ENCODE measurements around the gene ANKRD26. TPM values are rescaled to one million over a fixed set of nuclear protein-coding genes. Genes with fewer than 3 reads are reported as not detected.

The ANKRD26 gene
- 10 to 100 TPM in 7 of 10 donors, 1 to 10 TPM in 3; 8.2 to 12.2 (median 10.8) TPM for total RNA-seq
- polyA plus RNA-seq = 10 to 100 TPM in 1 of 2 donors, 1 to 10 TPM in 1; 1.9 to 10.3 TPM
- long read RNA-seq, donor 1, partial matches to known transcripts = 11 of 16 reads
- long read RNA-seq, donor 1, other reads (novel, unspliced or antisense) = 5 of 16 reads
- long read RNA-seq, donor 2, partial matches to known transcripts = 15 of 24 reads
- long read RNA-seq, donor 2, other reads (novel, unspliced or antisense) = 9 of 24 reads
- long read RNA-seq, donor 3, partial matches to known transcripts = 7 of 7 reads
- long read RNA-seq, donor 3, other reads (novel, unspliced or antisense) = 0 of 7 reads

GRCh38 chr10:27099916-27100812 is at the start of gene ANKRD26:
TSS of gene ANKRD26 (minus strand) at chr10:27100494. CDS start at chr10:27100326, 168 bp downstream.
- H3K27ac ChIP-seq = peak within 1 kb of the TSS; percentile 85 to 96 (median 92)
- peak in 3 of 9 donors; percentile 18 to 26 (median 24) for TF ChIP-seq CTCF (IDR thresholded peaks at IDR 0.05)
- peak within 1 kb of the TSS; percentile 72 to 87 (median 76) for H3K4me3 ChIP-seq
- DNase-seq = peak; percentile 97 to 99
- intact Hi-C loops (cut with DNase I) = loop anchor here in 2 of 10 donors (5.0 kb wide), 1 partner anchor 57 kb away; the partner anchor contains the start of gene MASTL (in 2 of the 2)
- 0% methylated on average over 65 of the region's 65 CpGs for WGBS, 2 donors
- no peaks in the 10 kb centered on the region for H3K27me3 ChIP-seq
- H3K9me3 ChIP-seq = no peaks in the 10 kb centered on the region
- peaks cover 3 to 22% (median 15%) of the 10 kb centered on the region in 9 donors for H3K4me1 ChIP-seq
- peak; percentile 94 to 98 (median 96) for ATAC-seq
- peaks cover 0 to 8% (median 0%) of the 10 kb centered on the region in 9 donors for H3K36me3 ChIP-seq

GRCh38 chr10:27147701-27148100 is 47.4 kb upstream of the ANKRD26 start:
- Histone ChIP-seq H3K4me3 (no peak overlapping the region), H3K27ac (peak overlapping the region in 1 of 10 donors; percentile 4), H3K9me3 (no peaks in the 10 kb centered on the region), H3K4me1 (peaks cover 2 to 46% (median 25%) of the 10 kb centered on the region in 9 donors), H3K36me3 (peaks cover 0 to 77% (median 36%) of the 10 kb centered on the region in 9 donors), H3K27me3 (no peaks in the 10 kb centered on the region)
- intact Hi-C loops (cut with DNase I) = loop anchor here in 1 of 10 donors (10.0 kb wide), 1 partner anchor 67 kb away; no protein-coding TSS in a partner anchor
- 64% methylated on average over 5 of the region's 5 CpGs for WGBS, 2 donors
- DNase-seq (peak in 1 of 2 donors; percentile 32), ATAC-seq (peak in 7 of 8 donors; percentile 72 to 94 (median 85))
- no peak for TF ChIP-seq CTCF (IDR thresholded peaks at IDR 0.05)

GRCh38 chr10:27145937-27146336 is 45.6 kb upstream of the ANKRD26 start:
- ATAC-seq = no peak
- H3K4me1 ChIP-seq = peaks cover 2 to 32% (median 12%) of the 10 kb centered on the region in 9 donors
- no peak overlapping the region for H3K4me3 ChIP-seq
- no peaks in the 10 kb centered on the region for H3K9me3 ChIP-seq
- DNase-seq = no peak
- TF ChIP-seq CTCF (IDR thresholded peaks at IDR 0.05) = no peak
- H3K27ac ChIP-seq = no peak overlapping the region
- intact Hi-C loops (cut with DNase I) = loop anchor here in 1 of 10 donors (10.0 kb wide), 1 partner anchor 69 kb away; no protein-coding TSS in a partner anchor
- no peaks in the 10 kb centered on the region for H3K27me3 ChIP-seq
- peaks cover 0 to 90% (median 36%) of the 10 kb centered on the region in 9 donors for H3K36me3 ChIP-seq

- 92 to 100% methylated on average over 1 of the region's 1 CpG for WGBS, 2 donors
- intact Hi-C loops (cut with DNase I) = loop anchor here in 1 of 10 donors (10.0 kb wide), 1 partner anchor 71 kb away; no protein-coding TSS in a partner anchor
- Histone ChIP-seq H3K4me3 (no peak overlapping the region), H3K27ac (no peak overlapping the region), H3K36me3 (peaks cover 0 to 100% (median 41%) of the 10 kb centered on the region in 9 donors), H3K4me1 (peaks cover 0 to 17% (median 5%) of the 10 kb centered on the region in 9 donors), H3K9me3 (no peaks in the 10 kb centered on the region), H3K27me3 (no peaks in the 10 kb centered on the region)
- ATAC-seq = peak in 1 of 8 donors; percentile 14
- no peak for DNase-seq
- TF ChIP-seq CTCF (IDR thresholded peaks at IDR 0.05) = no peak
Measured at GRCh38 chr10:27143686-27144085, 43.4 kb upstream of the ANKRD26 start.

Data from heart right ventricle (tissue), 16 donors.